Measurements from ENCODE around the gene PDP2. TPM values are rescaled to one million over a fixed set of nuclear protein-coding genes. Genes with fewer than 3 reads are reported as not detected.

Gene PDP2
- polyA plus RNA-seq, 1 donor (not counting 4 experiments of a cell fraction or from before 2014, with no cell fraction given), result 18.5 TPM

DNA sequence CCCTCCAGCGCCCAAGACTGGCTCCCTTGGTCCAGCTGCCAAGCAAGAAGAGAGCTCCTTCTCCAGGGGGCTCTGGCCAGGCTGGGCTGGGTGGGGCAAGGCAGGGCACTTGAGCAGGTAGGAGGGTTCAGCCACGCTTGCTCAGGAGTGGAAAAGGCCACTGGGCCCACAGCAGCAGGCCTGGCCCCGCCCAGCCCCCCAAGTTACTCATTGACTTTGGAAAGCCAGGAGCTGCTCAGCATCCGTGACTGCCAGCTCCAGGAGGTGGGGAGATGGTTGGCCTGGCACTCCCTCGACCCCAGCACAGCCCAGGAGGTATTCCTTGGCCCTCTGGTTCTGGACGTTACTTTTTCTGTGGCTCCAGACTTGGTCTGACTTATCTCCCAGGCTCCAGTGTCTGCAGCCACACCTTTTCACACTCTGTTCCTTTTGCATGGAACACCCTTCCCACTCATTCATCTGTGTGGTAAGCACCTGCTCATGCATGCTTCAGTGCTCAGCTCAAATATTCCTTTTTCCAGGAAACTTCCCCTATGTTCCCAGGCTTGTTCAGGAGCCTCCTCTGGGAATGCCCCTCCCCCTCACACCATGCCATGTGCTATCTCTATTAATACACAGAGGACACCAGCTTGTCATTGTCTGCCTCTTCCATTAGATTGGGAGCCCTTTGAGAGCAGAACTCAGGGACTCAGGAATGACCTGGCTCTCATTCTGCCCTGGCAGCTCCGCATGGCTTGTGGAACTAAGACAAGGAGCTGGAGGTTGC is 38.7 kb downstream of the PDP2 start, which contains the start of gene CDH16:
CDH16 (minus strand) TSS at position 83 of the 766 bp plus-strand sequence. CDS start 820 bp downstream, outside the sequence.
- dilution Hi-C loops (cut with MboI; ENCODE audit: extremely low pct_ligation_motif_present, low sequenced_read_pairs), result no loop called here
- DNase-seq (ENCODE audit: low read depth, low spot score), result no peak
- peaks cover 3% of the 10 kb centered on the region for H3K4me1 ChIP-seq (ENCODE audit: control insufficient read depth, extremely low read depth, insufficient read depth, low read length)

DNA sequence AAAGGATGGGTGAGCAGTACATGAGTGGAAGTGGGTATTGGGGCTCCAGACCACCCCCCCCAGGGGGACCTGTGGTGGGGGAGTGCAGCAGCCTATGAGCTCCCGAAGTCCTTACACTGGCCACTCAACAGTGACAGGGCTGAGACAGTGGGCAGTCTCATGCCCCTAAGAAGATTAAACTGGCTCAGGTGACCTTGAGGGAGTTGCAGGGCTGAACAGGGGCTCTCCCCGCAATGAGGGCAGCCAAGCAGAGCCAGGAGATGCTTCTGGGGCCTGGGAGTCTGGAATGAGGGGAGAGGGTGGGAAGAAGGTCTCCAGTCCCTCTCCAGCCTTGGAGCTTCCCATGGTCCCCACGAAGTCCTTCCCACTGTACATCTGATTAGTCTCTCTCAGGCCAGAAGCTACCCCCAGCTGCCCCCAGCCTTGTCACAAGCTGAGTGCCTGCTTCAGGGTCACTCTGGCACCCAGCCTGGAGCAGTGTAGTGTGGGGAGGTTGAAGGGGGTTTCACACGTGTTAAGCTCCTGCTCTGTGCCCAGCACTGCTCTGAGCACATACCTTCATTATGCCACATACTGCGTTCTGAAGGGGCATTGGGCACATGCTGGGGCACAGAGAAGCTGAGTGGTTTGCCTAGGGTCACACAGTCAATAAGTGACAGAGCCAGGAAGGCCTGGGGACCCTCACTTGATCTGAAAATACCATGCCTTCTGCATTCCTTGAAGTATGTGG is 39.4 kb downstream of the PDP2 start:
- Histone ChIP-seq H3K79me2 (ENCODE audit: control insufficient read depth, insufficient read depth, low read length) (no peaks in the 10 kb centered on the region), H3K4me3 (ENCODE audit: control insufficient read depth in 2 of 3, extremely low read depth in 1 of 3, insufficient read depth in 2 of 3, low read depth in 1 of 3, low read length in 3 of 3) (no peak overlapping the region), H3K4me2 (ENCODE audit: control insufficient read depth, extremely low read depth, insufficient read depth, low read depth, low read length) (no peak overlapping the region), H3K9me3 (ENCODE audit: control insufficient read depth, low read depth, low read length) (no peaks in the 10 kb centered on the region), H3K36me3 (ENCODE audit: control insufficient read depth in 2 of 2, extremely low read depth in 1 of 2, insufficient read depth in 2 of 2, low read length in 2 of 2) (no peaks in the 10 kb centered on the region), H4K20me1 (ENCODE audit: control insufficient read depth, extremely low read depth, insufficient read depth, low read length) (no peaks in the 10 kb centered on the region), H3K27me3 (ENCODE audit: control insufficient read depth, extremely low read depth, insufficient read depth, low read length) (peaks cover 30% of the 10 kb centered on the region), H3K9ac (ENCODE audit: control insufficient read depth, extremely low read depth, insufficient read depth, low read length) (no peak overlapping the region), H2AFZ (ENCODE audit: control insufficient read depth, low read length) (no peak overlapping the region), H3K9me1 (ENCODE audit: control insufficient read depth, extremely low read depth, insufficient read depth, low read length) (no peaks in the 10 kb centered on the region), H3K27ac (ENCODE audit: control insufficient read depth, insufficient read depth, low read length) (no peak overlapping the region), H3K4me1 (ENCODE audit: control insufficient read depth, extremely low read depth, insufficient read depth, low read length) (peaks cover 3% of the 10 kb centered on the region)
- DNase-seq (ENCODE audit: low read depth, low spot score) (no peak), FAIRE-seq (no peak)
- TF ChIP-seq, protein P1, sequence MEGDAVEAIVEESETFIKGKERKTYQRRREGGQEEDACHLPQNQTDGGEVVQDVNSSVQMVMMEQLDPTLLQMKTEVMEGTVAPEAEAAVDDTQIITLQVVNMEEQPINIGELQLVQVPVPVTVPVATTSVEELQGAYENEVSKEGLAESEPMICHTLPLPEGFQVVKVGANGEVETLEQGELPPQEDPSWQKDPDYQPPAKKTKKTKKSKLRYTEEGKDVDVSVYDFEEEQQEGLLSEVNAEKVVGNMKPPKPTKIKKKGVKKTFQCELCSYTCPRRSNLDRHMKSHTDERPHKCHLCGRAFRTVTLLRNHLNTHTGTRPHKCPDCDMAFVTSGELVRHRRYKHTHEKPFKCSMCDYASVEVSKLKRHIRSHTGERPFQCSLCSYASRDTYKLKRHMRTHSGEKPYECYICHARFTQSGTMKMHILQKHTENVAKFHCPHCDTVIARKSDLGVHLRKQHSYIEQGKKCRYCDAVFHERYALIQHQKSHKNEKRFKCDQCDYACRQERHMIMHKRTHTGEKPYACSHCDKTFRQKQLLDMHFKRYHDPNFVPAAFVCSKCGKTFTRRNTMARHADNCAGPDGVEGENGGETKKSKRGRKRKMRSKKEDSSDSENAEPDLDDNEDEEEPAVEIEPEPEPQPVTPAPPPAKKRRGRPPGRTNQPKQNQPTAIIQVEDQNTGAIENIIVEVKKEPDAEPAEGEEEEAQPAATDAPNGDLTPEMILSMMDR (optimal IDR thresholded peaks at IDR 0.05 in 1 of 3, IDR thresholded peaks at IDR 0.05 in 1 of 3, conservative IDR thresholded peaks at IDR 0.05 in 1 of 3; ENCODE audit: extremely low read depth in 1 of 3, insufficient read depth in 2 of 3, low read length in 3 of 3), result no peak
- TF ChIP-seq EZH2 (IDR thresholded peaks at IDR 0.05; ENCODE audit: low read length), result no peak
- dilution Hi-C loops (cut with MboI; ENCODE audit: extremely low pct_ligation_motif_present, low sequenced_read_pairs), result no loop called here

More for the DNA sequence above, 38.7 kb downstream of the PDP2 start, which contains the start of gene CDH16:
- Histone ChIP-seq H3K9me3 (ENCODE audit: control insufficient read depth, low read depth, low read length) (no peaks in the 10 kb centered on the region), H3K36me3 (ENCODE audit: control insufficient read depth in 2 of 2, extremely low read depth in 1 of 2, insufficient read depth in 2 of 2, low read length in 2 of 2) (no peaks in the 10 kb centered on the region), H3K79me2 (ENCODE audit: control insufficient read depth, insufficient read depth, low read length) (no peaks in the 10 kb centered on the region), H2AFZ (ENCODE audit: control insufficient read depth, low read length) (no peak within 1 kb of the TSS), H3K4me2 (ENCODE audit: control insufficient read depth, extremely low read depth, insufficient read depth, low read depth, low read length) (no peak within 1 kb of the TSS), H3K27ac (ENCODE audit: control insufficient read depth, insufficient read depth, low read length) (no peak within 1 kb of the TSS), H4K20me1 (ENCODE audit: control insufficient read depth, extremely low read depth, insufficient read depth, low read length) (no peaks in the 10 kb centered on the region), H3K27me3 (ENCODE audit: control insufficient read depth, extremely low read depth, insufficient read depth, low read length) (peaks cover 24% of the 10 kb centered on the region), H3K4me3 (ENCODE audit: control insufficient read depth in 2 of 3, extremely low read depth in 1 of 3, insufficient read depth in 2 of 3, low read depth in 1 of 3, low read length in 3 of 3) (no peak within 1 kb of the TSS), H3K9me1 (ENCODE audit: control insufficient read depth, extremely low read depth, insufficient read depth, low read length) (no peaks in the 10 kb centered on the region), H3K9ac (ENCODE audit: control insufficient read depth, extremely low read depth, insufficient read depth, low read length) (no peak within 1 kb of the TSS)
- no peak for FAIRE-seq
- TF ChIP-seq EZH2 (IDR thresholded peaks at IDR 0.05; ENCODE audit: low read length), result no peak
- TF ChIP-seq, protein P1 (optimal IDR thresholded peaks at IDR 0.05 in 1 of 3, IDR thresholded peaks at IDR 0.05 in 1 of 3, conservative IDR thresholded peaks at IDR 0.05 in 1 of 3; ENCODE audit: extremely low read depth in 1 of 3, insufficient read depth in 2 of 3, low read length in 3 of 3), result no peak
